Thyroid gland (tissue), 4 donors: Measurements from ENCODE around the gene UHRF2.

ENCODE experiments used
- POLR2A ChIP-seq, 2 donors: fragments of 450-650 bp; IDR thresholded peaks; one replicate each; pipeline ENCODE4 v1.6.1; 2017; ENCODE audit warnings: antibody characterized with exemption in 2 of 2, mild to moderate bottlenecking in 2 of 2, moderate library complexity in 1 of 2
- TF ChIP-seq, protein P1 (sequence below), 6 experiments: fragments of 200-600 bp in 3 of 6; fragments of 450-650 bp in 3 of 6; sonication (generic) in 3 of 6; IDR thresholded peaks; one replicate each; pipeline ENCODE4 v1.5.1; 2016 to 2019; ENCODE audit warnings: antibody characterized with exemption in 6 of 6, mild to moderate bottlenecking in 2 of 6, inconsistent platforms in 1 of 6, moderate library complexity in 1 of 6

DNA sequence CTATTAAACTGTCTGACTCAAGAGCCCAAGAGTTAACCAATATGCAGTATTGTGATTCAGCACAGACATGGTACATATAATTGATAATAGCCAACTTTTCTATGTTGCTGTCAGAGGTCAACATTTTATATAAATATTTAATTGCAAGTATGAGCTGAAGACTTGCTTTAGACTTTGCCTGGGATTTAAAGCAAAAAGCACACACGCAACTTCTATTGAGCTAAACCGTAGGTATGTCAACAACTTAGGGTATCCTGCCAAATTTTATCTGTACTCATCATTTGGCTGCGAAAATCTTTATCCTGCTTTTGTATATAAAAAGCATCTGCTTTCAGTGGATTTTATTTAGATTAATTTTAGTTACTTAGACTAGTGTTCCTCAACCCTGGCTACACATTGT is 27.4 kb downstream of the UHRF2 start:
- TF ChIP-seq, protein P1, sequence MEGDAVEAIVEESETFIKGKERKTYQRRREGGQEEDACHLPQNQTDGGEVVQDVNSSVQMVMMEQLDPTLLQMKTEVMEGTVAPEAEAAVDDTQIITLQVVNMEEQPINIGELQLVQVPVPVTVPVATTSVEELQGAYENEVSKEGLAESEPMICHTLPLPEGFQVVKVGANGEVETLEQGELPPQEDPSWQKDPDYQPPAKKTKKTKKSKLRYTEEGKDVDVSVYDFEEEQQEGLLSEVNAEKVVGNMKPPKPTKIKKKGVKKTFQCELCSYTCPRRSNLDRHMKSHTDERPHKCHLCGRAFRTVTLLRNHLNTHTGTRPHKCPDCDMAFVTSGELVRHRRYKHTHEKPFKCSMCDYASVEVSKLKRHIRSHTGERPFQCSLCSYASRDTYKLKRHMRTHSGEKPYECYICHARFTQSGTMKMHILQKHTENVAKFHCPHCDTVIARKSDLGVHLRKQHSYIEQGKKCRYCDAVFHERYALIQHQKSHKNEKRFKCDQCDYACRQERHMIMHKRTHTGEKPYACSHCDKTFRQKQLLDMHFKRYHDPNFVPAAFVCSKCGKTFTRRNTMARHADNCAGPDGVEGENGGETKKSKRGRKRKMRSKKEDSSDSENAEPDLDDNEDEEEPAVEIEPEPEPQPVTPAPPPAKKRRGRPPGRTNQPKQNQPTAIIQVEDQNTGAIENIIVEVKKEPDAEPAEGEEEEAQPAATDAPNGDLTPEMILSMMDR (IDR thresholded peaks at IDR 0.05) = no peak
- no peak for TF ChIP-seq POLR2A (IDR thresholded peaks at IDR 0.05)
